Loucy (cell line): ENCODE data around the gene INPP4B.

ENCODE experiments used
- H2AFZ ChIP-seq: fragments of 200-600 bp; sonication (generic); 2 replicates; pipeline ENCODE4 v1.6.0; 2016; ENCODE audit warnings: antibody characterized with exemption, mild to moderate bottlenecking, low read length, moderate library complexity
- H3F3A ChIP-seq: fragments of 200-600 bp; 2 replicates; pipeline ENCODE4 v1.6.0; 2016; ENCODE audit warnings: antibody characterized with exemption, low read depth, mild to moderate bottlenecking
- H3K27me3 ChIP-seq: fragments of 200-600 bp; sonication (generic); 2 replicates; pipeline ENCODE4 v1.6.1; 2014; ENCODE audit warnings: low read length, mild to moderate bottlenecking; ENCODE audit not compliant: insufficient read depth, poor library complexity, severe bottlenecking
- H3K36me3 ChIP-seq: fragments of 200-600 bp; sonication (generic); 2 replicates; pipeline ENCODE4 v1.6.1; 2016; ENCODE audit warnings: low read length; ENCODE audit not compliant: insufficient read depth
- H3K4me1 ChIP-seq: fragments of 200-600 bp; sonication (generic); 2 replicates; pipeline ENCODE4 v1.5.1; 2014; ENCODE audit warnings: low read length, mild to moderate bottlenecking; ENCODE audit not compliant: insufficient read depth, poor library complexity, severe bottlenecking
- H3K4me2 ChIP-seq: fragments of 200-600 bp; sonication (generic); 2 replicates; pipeline ENCODE4 v1.6.0; 2014; ENCODE audit warnings: antibody characterized with exemption, low read length, low read depth, mild to moderate bottlenecking; ENCODE audit not compliant: poor library complexity, severe bottlenecking
- H3K4me3 ChIP-seq: fragments of 200-600 bp; sonication (generic); 2 replicates; pipeline ENCODE4 v1.5.1; 2014; ENCODE audit warnings: low read length, mild to moderate bottlenecking, mixed read lengths; ENCODE audit not compliant: poor library complexity, severe bottlenecking
- H3K79me2 ChIP-seq: fragments of 200-600 bp; sonication (generic); 2 replicates; pipeline ENCODE4 v1.6.1; 2014; ENCODE audit warnings: low read length; ENCODE audit not compliant: insufficient read depth
- H3K9ac ChIP-seq: fragments of 200-600 bp; sonication (generic); 2 replicates; pipeline ENCODE4 v1.6.0; 2014; ENCODE audit warnings: mild to moderate bottlenecking, low read depth, low read length, moderate library complexity; ENCODE audit not compliant: poor library complexity, severe bottlenecking
- H3K9me2 ChIP-seq: fragments of 200-600 bp; sonication (generic); replicated peaks from 2 replicates; pipeline ENCODE4 v1.6.1; 2016; ENCODE audit warnings: low read depth, low read length, mixed read lengths
- H3K9me3 ChIP-seq: fragments of 200-600 bp; sonication (generic); 2 replicates; pipeline ENCODE4 v1.6.1; 2014; ENCODE audit warnings: mild to moderate bottlenecking, antibody characterized with exemption, low read length, low read depth; ENCODE audit not compliant: insufficient read depth
- H4K20me1 ChIP-seq: fragments of 200-600 bp; sonication (generic); 2 replicates; pipeline ENCODE4 v1.6.0; 2014; ENCODE audit warnings: antibody characterized with exemption, low read length, mild to moderate bottlenecking; ENCODE audit not compliant: insufficient read depth, poor library complexity, severe bottlenecking
- EZH2phosphoT487 ChIP-seq: fragments of 200-600 bp; IDR thresholded peaks from 2 replicates; pipeline ENCODE4 v1.6.1; 2018; ENCODE audit warnings: antibody characterized with exemption, mild to moderate bottlenecking, moderate library complexity, borderline replicate concordance
- TF ChIP-seq, protein P1 (sequence below): fragments of 200-600 bp; sonication (generic); conservative IDR thresholded peaks from 2 replicates; pipeline ENCODE4 v1.5.1; 2014; ENCODE audit warnings: mild to moderate bottlenecking, antibody characterized with exemption, low read length

The INPP4B gene

DNA sequence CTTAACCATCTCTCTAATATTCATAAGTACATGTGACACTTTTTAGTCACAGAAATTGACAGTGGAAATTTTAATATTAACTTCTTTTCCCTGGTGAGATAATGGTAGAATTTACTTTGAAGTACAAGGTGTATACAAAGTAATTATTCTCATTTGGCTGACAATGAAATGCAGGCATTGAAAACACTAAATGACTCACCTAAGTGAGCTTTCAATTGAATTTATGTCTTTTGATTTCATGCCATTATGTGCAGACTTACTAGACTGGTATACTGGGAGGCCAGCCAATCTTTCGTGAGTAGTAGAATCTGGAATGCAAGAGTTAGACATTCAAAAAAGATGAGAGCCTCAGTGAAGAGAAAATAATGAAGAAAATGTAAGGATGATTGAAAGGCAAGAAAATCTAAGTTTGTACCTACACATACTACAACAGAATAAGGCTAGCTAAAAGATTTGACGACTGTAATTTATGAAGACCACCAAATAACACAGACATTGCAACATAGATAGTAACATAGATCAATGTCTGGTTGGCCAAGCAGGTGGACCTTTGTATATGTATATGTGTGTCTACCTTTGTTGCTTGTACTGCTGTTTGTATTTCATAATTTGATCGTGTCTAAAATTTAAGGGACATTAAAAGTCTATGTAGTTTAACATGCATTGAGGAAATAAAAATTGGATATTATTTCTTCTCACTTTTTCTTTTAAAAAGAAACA lies 750.1 kb downstream of the INPP4B start:
- no peak overlapping the region for H2AFZ ChIP-seq
- no peaks in the 10 kb centered on the region for H3K79me2 ChIP-seq
- H3K27me3 ChIP-seq, result no peaks in the 10 kb centered on the region
- no peaks in the 10 kb centered on the region for H3K9me3 ChIP-seq
- no peaks in the 10 kb centered on the region for H3K9me2 ChIP-seq
- H3K36me3 ChIP-seq, result no peaks in the 10 kb centered on the region; the same call in 1 of the 2 replicates
- no peaks in the 10 kb centered on the region for H4K20me1 ChIP-seq
- no peak overlapping the region for H3K4me3 ChIP-seq
- H3F3A ChIP-seq, result no peaks in the 10 kb centered on the region
- no peaks in the 10 kb centered on the region for H3K4me1 ChIP-seq
- H3K4me2 ChIP-seq, result no peak overlapping the region
- H3K9ac ChIP-seq, result no peak overlapping the region
- TF ChIP-seq, protein P1, sequence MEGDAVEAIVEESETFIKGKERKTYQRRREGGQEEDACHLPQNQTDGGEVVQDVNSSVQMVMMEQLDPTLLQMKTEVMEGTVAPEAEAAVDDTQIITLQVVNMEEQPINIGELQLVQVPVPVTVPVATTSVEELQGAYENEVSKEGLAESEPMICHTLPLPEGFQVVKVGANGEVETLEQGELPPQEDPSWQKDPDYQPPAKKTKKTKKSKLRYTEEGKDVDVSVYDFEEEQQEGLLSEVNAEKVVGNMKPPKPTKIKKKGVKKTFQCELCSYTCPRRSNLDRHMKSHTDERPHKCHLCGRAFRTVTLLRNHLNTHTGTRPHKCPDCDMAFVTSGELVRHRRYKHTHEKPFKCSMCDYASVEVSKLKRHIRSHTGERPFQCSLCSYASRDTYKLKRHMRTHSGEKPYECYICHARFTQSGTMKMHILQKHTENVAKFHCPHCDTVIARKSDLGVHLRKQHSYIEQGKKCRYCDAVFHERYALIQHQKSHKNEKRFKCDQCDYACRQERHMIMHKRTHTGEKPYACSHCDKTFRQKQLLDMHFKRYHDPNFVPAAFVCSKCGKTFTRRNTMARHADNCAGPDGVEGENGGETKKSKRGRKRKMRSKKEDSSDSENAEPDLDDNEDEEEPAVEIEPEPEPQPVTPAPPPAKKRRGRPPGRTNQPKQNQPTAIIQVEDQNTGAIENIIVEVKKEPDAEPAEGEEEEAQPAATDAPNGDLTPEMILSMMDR, result no peak
- no peak for TF ChIP-seq EZH2phosphoT487

- Histone ChIP-seq H3K9me3 (no peaks in the 10 kb centered on the region), H3K79me2 (no peaks in the 10 kb centered on the region), H3K4me3 (no peak overlapping the region), H3K27me3 (no peaks in the 10 kb centered on the region), H3K4me1 (no peaks in the 10 kb centered on the region), H4K20me1 (no peaks in the 10 kb centered on the region), H3K36me3 (no peaks in the 10 kb centered on the region; the same call in 1 of the 2 replicates), H3K9ac (no peak overlapping the region), H3K9me2 (no peaks in the 10 kb centered on the region), H3F3A (no peaks in the 10 kb centered on the region), H3K4me2 (no peak overlapping the region), H2AFZ (no peak overlapping the region)
- TF ChIP-seq, protein P1, result no peak
- TF ChIP-seq EZH2phosphoT487, result no peak
Measured at GRCh38 chr4:142092941-142093340, 753.2 kb downstream of the INPP4B start.

- Histone ChIP-seq H3K9ac (no peak overlapping the region), H3K4me2 (no peak overlapping the region), H3K79me2 (no peaks in the 10 kb centered on the region), H3K9me2 (no peaks in the 10 kb centered on the region), H3K4me3 (no peak overlapping the region), H3K36me3 (no peaks in the 10 kb centered on the region; the same call in 1 of the 2 replicates), H4K20me1 (no peaks in the 10 kb centered on the region), H3K9me3 (no peaks in the 10 kb centered on the region), H3K4me1 (no peaks in the 10 kb centered on the region), H2AFZ (no peak overlapping the region), H3F3A (no peaks in the 10 kb centered on the region), H3K27me3 (no peaks in the 10 kb centered on the region)
- no peak for TF ChIP-seq EZH2phosphoT487
- TF ChIP-seq, protein P1, result no peak
Measured at GRCh38 chr4:142091691-142092182, 754.4 kb downstream of the INPP4B start.
